Stimulated activated CD4-positive, alpha-beta T cell treated with anti-CD3 and anti-CD28 coated beads, Interleukin-4, amount 100 ng/mL, for 1 hour (primary cell): ENCODE measurements around the gene DPH1.
"Not testable (repeated sequence)": the region's sequence is repeated elsewhere in the genome, so short reads cannot be mapped to it uniquely, and the experiment has no call there.

Experiments used
- DNase-seq: peaks from one replicate; pipeline ENCODE4 v3.0.0-alpha.2; 2020

DPH1 gene

DNA sequence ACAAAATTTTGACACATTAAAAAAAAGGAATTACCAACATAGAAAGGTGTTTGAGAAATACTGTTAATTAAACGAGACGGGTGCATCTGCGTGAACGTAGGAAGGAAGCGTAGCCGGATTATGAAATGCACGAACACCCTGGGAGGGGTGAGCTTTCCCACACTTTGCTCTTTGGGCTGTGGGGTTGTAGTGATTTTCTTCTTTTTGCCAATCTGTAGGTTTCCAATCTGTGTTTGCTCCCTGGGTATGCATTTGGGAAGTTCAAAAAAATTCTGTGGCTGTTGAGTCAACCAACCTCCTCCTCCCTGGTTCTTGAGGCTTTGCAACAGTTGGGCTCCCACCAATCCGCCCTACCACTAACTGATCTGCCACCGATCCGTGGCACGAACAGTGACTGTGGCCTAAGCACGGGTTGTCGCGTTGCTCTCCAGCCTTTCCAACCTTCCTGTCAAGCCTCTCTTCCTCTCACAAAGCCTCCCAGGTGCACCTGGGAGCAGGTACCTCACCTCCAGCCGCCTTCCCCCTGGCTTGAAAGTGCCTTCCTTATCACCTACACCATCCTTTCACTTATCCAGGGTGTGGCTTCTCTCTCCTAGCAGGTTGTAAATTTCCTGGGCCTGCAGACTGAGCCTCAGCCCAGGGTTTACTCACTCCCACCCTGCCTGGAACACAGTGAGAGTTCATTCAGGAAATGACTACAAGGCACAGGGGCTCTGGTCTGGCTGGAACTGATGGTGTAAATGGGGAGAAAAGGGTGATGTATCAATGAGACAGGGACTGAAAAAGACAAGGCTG lies 21.4 kb upstream of the DPH1 start:
- no peak for DNase-seq

DNA sequence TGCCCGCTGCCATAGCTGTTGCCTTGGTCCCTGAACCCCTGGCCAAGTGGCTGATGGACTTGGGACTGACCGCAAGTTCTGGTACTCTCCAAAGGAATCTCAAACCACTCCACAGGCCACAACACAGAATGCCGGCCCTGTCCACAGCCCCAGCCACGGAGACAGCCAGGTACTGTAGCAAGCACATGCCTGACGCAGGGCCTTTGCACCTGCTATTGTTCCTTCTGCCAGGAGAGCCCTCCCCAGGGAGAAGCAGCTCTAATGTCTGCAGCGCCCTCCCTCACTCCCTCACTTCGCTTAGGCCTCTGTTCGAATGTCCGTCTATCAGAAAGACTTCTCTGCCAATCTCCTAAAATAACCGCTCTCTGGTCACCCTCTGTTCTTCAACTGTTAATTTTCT lies 20.2 kb upstream of the DPH1 start:
- DNase-seq: no peak

DNA sequence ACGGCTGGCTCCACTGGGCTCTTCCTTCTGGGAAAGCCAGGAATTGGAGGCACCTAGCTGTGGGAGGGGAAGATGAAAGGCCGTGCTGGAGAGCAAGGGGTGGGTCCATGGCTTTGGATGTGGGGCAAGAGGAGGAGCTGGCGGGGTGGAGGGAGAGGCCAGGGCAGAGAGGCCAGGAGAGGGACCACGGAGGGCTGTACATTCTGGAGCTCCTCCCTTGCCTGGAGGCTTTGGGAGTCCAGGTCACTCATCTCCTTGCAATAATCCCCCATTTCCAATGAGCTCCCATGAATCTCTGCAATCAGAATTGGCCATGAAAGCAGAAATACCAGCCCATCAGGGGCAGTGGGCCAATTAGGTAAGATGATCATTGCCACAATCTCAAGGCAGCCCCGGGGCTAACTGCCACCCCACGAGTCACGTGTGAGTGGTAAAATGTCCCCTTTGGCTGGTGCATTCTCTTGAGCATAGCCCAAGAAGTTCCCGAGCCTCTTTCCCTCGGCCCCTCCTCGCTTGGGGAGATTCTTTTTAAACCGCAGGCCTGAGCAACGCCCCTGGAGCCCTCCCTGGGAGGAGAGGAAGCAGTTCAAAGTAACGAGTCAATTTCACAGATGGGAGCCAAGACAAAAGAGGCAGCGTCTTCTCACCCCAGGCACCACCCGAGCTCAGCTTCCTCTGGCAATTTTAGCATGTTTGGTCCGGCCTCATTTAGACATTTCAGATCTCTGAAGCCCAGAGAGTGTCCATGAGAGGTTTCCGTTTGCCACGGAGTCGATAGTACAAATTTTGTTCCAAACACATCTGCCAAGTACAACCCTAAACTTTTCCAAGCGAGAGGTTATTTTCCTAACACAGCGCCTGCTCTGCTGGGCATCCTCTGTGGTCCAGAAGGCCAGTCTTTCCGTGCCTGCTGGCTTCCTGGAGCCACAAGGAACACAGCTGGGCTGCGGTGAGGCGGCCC lies 18.3 kb upstream of the DPH1 start:
- no peak for DNase-seq

DNA sequence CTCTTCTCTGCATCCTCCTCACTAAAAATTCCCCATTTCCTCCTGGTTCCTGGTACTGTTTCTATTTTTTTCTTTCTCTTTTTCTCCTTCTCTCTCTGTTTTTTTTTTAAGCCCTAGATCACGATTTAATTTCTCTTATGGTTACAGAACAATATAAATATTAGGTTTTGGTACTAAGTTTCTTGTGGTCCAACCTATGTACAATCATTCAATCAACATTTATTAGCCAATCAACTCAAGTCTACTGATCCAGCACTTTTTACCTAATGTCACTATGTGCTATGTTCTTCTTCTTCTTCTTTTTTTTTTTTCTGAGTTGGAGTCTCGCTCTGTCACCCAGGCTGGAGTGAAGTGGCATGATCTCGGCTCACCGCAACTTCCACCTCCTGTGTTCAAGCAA lies 17.5 kb upstream of the DPH1 start:
- no peak for DNase-seq

DNA sequence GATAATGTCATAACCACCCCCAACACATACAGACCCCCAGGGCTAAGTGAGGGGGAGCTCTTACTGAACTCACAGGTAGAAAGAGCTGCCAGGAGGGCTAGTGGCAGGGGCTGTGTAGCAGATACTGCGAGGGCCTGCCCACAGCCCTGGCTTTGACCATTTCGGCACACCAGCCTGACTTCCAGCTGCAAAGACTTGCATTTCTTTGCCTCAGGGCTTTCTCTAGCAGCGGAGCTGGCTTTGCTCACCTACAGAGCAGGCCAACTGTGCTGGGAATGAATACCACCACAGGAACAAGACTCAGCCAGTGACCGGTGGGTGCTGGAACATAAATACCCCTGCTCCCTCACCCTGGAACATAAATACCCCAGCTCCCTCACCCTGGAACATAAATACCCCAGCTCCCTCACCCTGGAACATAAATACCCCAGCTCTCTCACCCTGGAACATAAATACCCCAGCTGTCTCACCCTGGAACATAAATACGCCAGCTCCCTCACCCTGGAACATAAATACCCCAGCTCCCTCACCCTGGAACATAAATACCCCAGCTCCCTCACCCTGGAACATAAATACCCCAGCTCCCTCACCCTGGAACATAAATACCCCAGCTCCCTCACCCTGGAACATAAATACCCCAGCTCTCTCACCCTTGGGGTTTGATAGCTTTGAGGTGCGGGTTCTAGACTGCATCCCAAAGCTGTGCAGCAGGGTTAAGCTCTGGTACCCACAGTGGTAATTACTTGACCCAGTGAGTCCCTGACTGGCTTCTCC lies 16.5 kb upstream of the DPH1 start:
- not testable (repeated sequence) for DNase-seq

DNA sequence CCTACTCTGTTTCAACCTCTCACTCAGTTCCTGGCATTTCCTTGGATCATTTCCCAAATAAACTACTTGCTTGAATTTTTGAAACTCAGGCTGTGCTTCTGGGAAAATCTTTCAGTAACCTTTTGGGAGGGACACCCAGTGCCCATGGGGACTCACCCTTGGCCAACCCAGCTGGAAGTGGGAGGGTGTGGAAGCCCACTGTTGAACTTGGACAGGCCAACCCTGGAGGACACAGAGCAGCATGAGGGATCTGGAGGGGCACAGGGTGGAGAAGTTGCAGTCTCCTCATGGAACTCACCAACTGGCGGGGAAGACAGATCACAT lies 16.0 kb upstream of the DPH1 start:
- DNase-seq: no peak

DNA sequence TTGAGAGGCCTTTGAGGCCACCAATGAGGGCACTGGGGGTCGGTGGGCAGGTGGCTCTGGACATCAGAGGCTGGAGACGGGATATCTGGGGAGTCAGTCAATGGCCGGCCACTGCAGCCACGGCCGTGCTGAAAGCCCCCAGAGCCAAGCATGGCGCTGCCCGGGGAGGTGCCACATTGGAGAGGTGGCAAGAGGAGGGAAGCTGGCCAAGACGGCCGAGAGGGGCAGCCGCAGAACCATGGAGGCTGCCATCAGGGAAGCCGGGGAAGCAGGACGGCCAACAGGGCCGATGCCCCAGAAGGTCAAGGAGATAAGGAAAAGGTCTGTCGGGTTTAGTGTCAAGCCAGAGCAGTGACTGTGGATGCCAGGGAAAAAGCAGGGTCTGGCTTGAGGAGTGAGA lies 14.6 kb upstream of the DPH1 start:
- DNase-seq: no peak

DNA sequence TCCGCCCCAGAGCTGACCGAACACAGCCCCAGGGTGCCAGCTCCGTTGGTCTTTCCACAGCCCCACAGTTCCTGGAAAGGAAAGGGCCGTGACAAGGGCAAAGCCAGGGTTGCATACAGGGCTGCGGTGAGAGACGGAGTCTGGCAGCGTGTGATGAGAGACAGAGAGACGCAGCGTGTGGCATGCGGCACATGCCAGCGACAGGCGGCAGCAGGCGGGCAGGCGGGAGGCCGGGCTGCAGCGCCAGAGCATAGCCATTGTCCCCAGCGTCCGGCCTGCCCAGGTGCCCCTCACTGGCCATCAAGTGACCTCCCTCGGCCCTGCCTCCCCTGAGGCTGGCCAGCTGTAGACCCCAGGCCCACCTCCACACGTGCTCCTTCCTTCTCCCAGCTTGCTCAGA lies 13.5 kb upstream of the DPH1 start:
- no peak for DNase-seq

DNA sequence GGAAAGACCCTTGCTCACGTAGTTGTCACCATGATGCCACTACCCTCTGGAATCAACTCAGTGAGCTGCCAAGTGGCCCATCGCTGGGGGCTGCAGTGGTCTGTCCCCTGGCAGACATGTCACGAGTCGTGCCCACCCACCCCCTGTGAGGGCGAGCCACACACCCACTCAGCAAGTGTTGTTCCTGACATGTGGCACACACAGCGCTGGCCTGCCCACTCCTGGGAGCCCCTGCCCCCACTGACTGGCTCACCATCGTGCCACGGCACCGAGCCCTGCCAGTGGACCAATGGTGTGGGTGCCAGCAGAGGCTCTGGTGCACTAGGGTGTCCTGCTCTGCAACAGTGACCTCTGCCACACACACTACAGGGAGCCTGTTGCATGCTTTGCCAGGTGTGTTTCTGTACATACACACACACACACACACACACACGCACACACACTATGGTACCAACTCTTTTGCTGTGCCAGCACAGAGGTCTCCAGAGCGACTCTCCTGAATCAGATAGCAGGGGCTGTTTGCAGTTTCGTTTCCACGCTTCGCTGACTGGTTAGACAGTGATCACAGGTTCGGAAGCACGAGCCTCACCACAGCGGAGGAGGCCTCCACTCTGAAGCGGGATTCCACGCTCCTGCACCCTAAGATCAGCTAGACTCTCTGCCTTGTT lies 12.5 kb upstream of the DPH1 start:
- no peak for DNase-seq

DNA sequence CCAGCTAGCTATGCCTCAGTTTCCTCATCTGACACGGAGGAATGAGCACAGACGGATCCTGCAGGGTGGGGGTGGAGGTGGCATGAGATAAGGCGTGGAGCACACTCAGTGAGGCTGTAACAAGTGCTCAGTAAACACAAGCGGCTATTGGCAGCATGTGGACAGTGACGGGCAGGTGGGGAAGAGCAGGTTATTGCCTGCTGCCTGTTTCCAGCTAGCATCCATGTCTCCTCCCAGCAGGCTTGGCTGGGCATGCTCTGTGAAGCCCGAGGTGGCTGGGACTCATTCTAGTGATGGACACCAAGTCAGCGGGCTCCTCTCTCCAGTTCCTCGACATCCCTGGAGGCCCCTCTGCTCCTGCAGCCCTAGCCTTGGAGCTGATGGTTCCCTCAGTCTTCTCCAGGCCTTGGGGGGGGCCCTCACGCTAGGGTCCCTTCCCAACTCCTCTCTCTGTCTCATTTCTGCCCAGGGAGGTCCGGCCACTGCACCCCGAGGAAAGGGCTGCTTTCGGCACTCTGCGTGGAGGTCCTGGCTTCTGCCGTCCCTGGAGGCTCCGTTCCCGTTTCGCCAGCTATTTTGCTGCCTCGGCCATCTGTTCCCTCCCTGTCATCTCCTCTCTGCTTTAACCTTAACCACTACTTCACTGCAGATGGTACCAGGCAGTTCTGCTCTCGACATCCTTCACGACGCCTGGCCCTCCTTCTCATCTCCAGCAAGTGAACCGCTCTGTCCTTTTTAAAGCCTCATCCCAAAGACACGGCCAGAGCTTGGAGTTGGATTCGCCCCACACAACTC lies 11.0 kb upstream of the DPH1 start:
- no peak for DNase-seq

DNA sequence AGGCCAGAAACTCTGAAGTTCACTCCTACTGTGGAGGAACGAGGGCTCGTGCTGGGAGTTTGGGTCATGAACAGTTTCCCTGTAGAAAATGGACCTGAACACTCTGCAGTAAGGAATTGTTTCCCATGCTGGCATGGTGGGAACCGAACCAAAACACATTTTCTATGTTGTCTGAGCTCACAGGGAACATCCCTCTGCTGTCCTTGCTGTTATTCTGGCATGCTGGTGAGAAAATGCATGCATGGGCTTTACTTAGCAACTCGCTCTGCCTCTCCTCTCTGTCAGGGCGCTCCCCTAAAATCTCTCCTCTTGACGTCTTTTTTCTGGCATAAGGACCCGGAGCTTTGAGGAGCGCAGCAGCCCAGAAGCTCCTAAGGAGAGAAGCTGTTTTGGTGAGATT lies 10.2 kb upstream of the DPH1 start:
- DNase-seq: no peak

DNA sequence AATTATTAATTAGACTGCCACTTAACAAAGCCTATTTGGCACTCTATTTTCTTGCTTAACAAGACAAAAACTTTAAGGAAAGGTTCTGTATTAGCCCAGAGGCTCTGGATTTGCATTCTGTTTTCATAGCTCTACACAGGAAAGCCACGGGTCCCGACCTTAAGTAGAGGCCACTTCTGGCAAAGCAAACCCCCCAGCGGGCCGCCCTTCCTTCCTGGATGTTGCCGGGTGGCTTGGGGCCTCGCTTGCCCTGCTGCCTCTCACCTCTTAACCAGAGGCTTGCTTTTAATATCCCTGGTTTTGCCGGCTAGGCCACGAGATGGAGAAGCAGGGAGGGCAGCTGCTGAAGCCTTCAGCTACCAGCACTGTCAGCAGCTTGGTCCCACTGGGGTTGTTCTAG lies 9.2 kb upstream of the DPH1 start:
- DNase-seq: no peak

DNA sequence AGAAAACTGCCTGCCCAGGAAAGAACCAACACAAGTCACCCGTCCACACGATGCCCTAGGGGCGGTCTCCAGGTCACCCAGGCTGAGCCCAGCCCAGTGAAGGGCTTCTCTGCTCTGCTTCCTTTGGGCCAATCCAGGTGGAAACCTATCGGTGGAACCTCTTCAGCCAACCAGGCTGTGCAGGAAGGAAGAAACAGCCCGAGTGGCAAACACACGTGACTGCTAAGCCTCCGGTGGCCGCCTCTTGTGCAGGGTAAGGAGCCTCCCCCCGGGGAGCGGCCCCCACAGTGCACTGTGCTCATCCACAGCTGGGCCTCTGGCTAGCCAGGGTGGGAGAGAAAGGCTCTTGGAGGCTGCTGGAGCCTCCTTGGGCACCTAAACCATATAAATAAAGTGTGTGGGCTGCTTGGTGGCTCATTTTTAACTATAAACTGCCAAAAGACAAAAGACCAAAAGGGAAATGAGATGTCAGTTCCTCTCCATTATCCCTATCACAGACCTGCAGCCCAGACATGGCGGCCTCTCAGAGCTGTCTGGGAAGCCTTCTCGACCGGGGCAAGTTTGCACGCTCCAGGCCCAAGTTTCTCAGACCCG lies 7.2 kb upstream of the DPH1 start:
- DNase-seq: no peak

DNA sequence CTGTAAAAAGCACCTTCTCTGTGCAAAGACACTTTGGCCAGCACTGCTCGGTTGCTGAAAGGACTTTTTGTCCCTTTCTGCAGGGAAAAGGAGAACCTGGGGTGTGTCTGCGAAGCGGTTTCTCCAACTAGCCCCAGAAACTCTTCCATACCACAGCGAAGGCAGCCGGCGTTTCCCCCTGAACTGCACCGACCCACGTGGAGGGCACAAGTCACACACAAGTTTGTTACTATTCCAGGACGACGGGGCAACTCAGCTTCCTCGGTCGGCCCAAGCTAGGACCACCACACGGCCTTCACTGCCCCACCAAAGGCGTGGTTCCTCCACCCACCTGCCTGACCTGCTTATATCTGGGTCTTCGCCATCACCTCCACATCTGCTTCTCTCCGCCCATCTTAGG lies 6.7 kb upstream of the DPH1 start:
- no peak for DNase-seq

DNA sequence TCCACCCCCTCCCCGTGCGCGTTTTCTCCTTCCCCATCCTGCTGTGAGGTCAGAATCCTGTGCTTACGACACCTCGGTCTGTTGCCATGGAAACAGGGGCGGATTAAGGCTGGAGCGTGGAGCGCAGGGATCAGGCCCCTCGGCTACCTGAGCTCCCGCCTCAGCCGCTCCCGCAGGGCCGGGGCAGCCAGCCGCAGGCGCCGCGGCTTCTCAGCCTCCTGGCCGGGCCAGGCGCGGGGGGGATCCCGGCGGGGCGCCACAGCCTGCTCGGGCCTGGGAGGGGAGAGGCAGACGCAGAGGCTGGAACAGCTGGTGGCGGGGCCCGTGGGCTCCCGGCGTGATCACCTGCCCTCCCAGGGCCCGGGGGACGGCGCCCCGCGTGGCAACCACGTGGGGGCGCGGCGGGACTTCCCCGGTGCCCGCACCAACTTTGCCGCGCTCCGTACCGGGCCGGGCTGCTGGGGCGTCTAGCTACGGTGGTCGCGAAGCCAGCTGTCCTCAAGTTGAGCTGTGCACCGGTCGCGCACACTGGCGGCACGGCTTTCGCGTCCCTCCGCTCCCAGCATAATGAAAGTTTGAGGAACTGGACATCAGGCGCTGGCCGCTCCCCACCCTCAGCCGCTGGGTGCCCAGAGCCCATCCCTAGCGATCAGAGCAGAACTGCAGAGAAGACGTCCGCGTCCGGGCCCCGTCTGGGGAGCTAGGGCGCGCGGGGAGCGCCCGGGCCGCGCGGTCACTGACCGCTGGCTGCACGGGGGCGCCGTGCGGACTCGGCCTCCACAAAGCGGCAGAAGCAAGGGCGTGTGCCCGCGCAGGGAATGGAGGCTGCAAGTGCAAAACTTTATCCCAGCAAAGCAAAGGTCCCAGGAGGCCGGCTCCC lies 6.0 kb upstream of the DPH1 start:
- peak; percentile 42 for DNase-seq

DNA sequence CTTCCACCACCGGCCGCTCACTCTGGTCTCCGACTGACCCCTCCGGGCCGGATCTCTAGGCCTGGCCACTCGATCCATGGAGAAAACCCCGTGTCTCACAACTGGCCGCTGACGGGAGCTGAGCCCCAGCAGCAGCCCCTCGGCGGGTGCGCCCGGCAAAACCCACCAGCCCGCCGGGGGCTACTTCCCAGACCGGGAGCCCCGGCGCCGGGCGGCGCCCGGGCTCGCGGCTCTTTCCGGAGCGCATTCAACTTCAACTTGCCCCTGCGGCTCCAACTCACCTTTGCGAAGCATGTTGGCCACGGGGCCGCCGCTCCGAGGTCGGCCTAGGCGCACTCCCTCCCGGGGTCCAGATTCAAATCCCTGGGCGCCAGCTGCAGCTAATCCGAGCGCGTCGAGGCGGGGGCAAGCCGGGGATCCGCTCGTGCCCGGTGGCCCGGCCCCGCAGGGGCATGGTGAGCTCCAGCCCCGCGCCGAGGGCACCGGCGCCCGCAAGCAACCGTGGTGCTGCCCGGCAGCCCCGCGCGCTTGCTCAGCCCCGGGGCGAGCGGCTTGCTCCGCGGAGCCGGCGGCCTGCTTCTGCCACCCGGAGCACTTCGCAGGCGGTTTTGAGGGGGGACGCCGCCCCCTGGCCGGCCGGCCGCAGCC lies 5.3 kb upstream of the DPH1 start:
- DNase-seq: peak; percentile 10

DNA sequence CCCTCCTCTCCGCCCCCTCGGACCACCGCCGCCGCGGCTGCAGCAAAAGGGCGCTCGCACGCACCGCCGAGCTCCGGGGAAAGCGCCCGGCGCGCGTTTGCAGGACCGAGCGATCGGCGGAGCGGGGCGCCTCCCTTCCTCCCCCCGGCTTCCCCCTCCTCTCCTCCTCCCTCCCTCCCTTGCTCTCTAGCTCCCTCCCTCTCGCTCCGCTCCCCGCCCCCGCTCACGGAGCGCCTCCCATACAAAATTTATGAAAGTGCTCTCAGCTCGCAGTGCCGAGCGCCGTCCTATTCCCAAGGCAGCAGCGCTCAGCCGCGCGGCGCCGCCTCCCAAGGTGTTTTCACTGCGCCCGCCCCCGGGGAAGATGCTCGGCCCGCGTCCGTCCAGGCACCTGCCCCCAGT lies 4.7 kb upstream of the DPH1 start, which contains the start of gene RTN4RL1:
Gene RTN4RL1, minus strand, starts transcription at position 115 of the 402 bp plus-strand sequence. CDS start 469 bp downstream, outside the sequence.
- peak; percentile 71 for DNase-seq

DNA sequence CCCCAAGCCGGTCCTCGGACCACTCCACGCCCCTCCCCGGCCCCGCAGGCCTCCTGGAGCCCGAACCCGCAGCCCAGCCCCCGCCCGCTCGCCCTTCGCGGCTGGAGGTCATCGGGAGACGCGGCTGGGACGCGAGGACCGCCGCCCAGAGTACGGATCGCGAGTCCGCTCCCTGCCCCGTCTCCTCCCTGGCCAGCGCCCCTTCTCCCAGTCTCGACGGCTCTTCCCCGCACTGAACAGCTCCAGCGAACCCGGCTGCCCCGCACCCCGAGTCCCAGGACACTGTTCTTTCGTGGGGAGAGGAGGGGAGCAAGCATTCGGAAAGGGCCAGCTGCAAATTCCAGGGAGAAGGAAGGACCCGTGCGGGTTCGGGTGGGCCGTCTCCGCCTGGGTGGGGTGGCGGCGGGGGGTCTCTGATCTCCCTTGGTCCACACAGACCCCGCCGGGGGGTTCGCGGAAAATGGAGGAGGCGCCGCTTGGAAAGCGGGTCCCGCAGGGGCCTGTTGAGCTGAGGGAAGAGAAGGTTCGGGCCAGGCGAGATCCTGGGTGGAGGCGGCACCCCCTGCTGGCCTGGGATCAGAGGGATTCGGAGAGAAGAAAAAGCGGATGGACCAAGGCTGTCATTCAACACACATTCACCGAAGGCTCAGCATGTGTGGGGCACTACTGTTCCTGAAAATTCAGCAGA lies 4.2 kb upstream of the DPH1 start:
- DNase-seq: peak; percentile 32

DNA sequence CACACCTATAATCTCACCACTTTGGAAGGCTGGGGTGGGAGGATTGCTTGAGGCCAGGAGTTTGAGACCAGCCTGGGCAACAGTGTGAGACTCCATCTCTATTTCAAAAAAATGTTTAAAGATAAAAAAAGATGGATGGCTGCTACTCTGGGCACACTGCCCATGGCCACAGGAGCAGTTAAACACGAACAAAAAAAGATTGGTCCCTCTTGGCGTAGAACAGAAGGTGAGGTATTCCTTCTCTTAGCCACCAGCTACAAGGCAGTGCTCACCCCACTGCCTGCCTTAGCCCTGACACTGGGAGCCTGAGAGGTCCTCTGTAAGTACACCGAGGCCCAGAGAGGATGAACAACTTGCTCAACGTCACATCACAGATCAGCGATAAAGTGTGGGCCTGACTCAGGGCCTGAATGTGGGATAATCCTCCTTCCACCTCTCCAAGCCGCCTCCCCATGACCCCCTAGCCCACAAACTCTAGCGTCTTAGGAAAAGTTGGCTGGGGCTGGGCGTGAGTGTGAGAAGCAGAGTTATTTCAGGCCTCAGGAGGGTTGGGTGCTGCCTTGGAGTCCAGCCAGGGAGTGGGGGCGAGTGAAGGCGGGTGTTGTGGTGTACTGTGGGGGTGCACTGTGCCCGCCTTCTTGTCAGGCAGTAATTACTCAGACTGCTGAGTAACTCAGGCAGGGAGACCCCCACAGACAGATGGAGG lies 2.3 kb upstream of the DPH1 start:
- DNase-seq: no peak
